H7 (cell line): ENCODE measurements around the gene CCDC83. TPM values are rescaled to one million over a fixed set of nuclear protein-coding genes. Genes with fewer than 3 reads are reported as not detected.

Experiments used
- DNase-seq: peaks from one replicate; pipeline ENCODE4 v3.0.0; 2012
- H3K27me3 ChIP-seq: 2 replicates; pipeline ENCODE4 v1.6.0; 2011; ENCODE audit warnings: mild to moderate bottlenecking, low read length; ENCODE audit not compliant: control insufficient read depth, insufficient read depth
- H3K36me3 ChIP-seq: replicated peaks from 2 replicates; pipeline ENCODE4 v1.5.1; 2011; ENCODE audit warnings: low read length; ENCODE audit not compliant: control insufficient read depth, insufficient read depth
- H3K4me3 ChIP-seq: 2 replicates; pipeline ENCODE4 v1.5.1; 2011; ENCODE audit warnings: low read depth, mild to moderate bottlenecking, control low read depth, low read length, moderate library complexity; ENCODE audit not compliant: insufficient read depth
- total RNA-seq: library from RNA; depleted of rRNA; stranded (reverse); fragments of >200 nt; shearing (Covaris generic); gene quantifications from 2 replicates; pipeline ENCODE4 v1.2.3, GENCODE V29; 2014; rRNA removed

Gene CCDC83
- total RNA-seq: not detected in 2 replicates

- DNase-seq: no peak
- Histone ChIP-seq H3K4me3 (peak within 1 kb of the TSS; percentile 50), H3K27me3 (no peaks in the 10 kb centered on the region; the same call in 1 of the 2 replicates), H3K36me3 (no peaks in the 10 kb centered on the region)
Observed at GRCh38 chr11:85855341-85855656, at the start of gene CCDC83. Gene CCDC83 (plus strand): TSS chr11:85855383. CDS start chr11:85865124, 9,741 bp downstream.

- Histone ChIP-seq H3K36me3 (no peaks in the 10 kb centered on the region), H3K27me3 (peaks cover 6% of the 10 kb centered on the region), H3K4me3 (no peak overlapping the region)
- no peak for DNase-seq
Observed at GRCh38 chr11:85805387-85805786, 49.8 kb upstream of the CCDC83 start.

- DNase-seq: no peak
- peaks cover 11% of the 10 kb centered on the region for H3K27me3 ChIP-seq
- no peaks in the 10 kb centered on the region for H3K36me3 ChIP-seq
- H3K4me3 ChIP-seq: no peak overlapping the region
Observed at GRCh38 chr11:85806016-85806415, 49.2 kb upstream of the CCDC83 start.

- Histone ChIP-seq H3K27me3 (peaks cover 15% of the 10 kb centered on the region), H3K36me3 (no peaks in the 10 kb centered on the region), H3K4me3 (no peak overlapping the region)
- DNase-seq: no peak
Observed at GRCh38 chr11:85806876-85807275, 48.3 kb upstream of the CCDC83 start.

GRCh38 chr11:85809191-85809590 is 46.0 kb upstream of the CCDC83 start:
- no peaks in the 10 kb centered on the region for H3K36me3 ChIP-seq

GRCh38 chr11:85809863-85810262 is 45.3 kb upstream of the CCDC83 start:
- Histone ChIP-seq H3K36me3 (no peaks in the 10 kb centered on the region), H3K4me3 (peak overlapping the region; percentile 74; the same call in 1 of the 2 replicates), H3K27me3 (peaks cover 29% of the 10 kb centered on the region)
- peak; percentile 43 for DNase-seq

More at GRCh38 chr11:85809191-85809590, 46.0 kb upstream of the CCDC83 start:
- Histone ChIP-seq H3K4me3 (no peak overlapping the region), H3K27me3 (peaks cover 29% of the 10 kb centered on the region)
- no peak for DNase-seq

DNA sequence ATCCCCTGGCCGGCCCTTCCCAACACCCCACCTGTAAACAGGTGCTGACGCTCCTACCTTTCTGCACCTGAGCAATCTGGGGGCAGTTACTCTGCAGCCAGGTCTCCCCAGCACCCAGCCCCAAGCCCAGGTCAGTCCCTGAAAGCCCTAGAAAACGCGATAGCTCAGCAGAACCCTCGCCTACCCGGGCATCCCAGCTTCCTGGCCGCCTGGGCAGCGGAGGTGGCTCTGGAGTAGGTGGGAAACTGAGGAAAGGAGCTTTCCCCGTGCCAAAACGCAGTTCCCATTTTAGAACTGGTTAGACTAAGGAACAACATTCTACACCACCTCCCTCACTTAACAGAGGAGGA is 44.7 kb upstream of the CCDC83 start:
- peak overlapping the region; percentile 74 for H3K4me3 ChIP-seq
- H3K36me3 ChIP-seq: no peaks in the 10 kb centered on the region
- peak; percentile 40 for DNase-seq
- H3K27me3 ChIP-seq: peaks cover 29% of the 10 kb centered on the region

GRCh38 chr11:85810871-85811611 is 44.1 kb upstream of the CCDC83 start, which contains the start of gene SYTL2:
Gene SYTL2 (minus strand): TSS chr11:85811141. CDS start chr11:85757725, 53,416 bp downstream.
- Histone ChIP-seq H3K4me3 (peak within 1 kb of the TSS; percentile 74), H3K27me3 (peaks cover 29% of the 10 kb centered on the region), H3K36me3 (no peaks in the 10 kb centered on the region)
- DNase-seq: peak; percentile 95

GRCh38 chr11:85811624-85812023 is 43.6 kb upstream of the CCDC83 start:
- Histone ChIP-seq H3K4me3 (peak overlapping the region; percentile 58), H3K36me3 (no peaks in the 10 kb centered on the region), H3K27me3 (peaks cover 29% of the 10 kb centered on the region)
- no peak for DNase-seq

DNA sequence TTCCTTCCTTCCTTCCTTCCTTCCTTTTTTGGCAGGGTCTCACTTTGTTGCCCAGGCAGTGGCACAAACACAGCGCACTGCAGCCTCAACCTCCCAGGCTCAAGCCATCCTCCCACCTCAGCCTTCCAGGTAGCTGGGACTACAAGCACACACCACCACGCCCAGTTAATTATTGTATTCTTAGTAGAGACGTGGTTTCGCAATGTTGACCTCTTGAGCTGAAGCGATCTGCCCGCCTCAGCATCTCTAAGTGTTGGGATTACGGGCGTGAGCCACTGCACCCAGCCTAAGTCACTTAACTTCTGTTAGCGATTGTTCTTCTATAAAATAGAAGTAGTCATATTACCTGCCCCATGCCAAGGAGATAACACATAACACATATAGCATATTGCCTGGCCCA is 41.5 kb upstream of the CCDC83 start:
- DNase-seq: no peak
- Histone ChIP-seq H3K36me3 (no peaks in the 10 kb centered on the region), H3K27me3 (peaks cover 29% of the 10 kb centered on the region), H3K4me3 (no peak overlapping the region)

GRCh38 chr11:85815186-85815931 is 39.8 kb upstream of the CCDC83 start:
- no peak for DNase-seq
- Histone ChIP-seq H3K36me3 (no peaks in the 10 kb centered on the region), H3K27me3 (peaks cover 23% of the 10 kb centered on the region), H3K4me3 (no peak overlapping the region)

DNA sequence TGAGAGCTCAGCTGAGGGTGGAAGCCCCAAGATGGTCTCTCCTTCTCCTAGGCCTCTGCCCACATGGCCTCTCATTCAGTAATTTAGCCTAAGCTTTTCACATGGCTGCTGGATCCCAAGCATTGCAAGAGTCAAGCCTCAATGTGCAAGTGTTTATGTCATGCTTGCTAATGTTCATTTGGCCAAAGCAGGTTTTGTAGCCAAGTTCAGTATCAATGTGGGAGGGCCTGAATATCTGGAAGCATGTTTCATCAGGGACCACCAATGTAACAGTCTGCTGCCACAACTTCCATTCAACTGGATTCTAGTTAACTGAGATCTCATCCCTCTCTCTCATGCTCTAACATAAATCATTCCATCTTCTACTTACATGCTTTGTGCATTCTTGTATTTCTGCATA is 35.7 kb upstream of the CCDC83 start:
- no peaks in the 10 kb centered on the region for H3K36me3 ChIP-seq
- H3K4me3 ChIP-seq: no peak overlapping the region
- no peak for DNase-seq
- H3K27me3 ChIP-seq: no peaks in the 10 kb centered on the region

DNA sequence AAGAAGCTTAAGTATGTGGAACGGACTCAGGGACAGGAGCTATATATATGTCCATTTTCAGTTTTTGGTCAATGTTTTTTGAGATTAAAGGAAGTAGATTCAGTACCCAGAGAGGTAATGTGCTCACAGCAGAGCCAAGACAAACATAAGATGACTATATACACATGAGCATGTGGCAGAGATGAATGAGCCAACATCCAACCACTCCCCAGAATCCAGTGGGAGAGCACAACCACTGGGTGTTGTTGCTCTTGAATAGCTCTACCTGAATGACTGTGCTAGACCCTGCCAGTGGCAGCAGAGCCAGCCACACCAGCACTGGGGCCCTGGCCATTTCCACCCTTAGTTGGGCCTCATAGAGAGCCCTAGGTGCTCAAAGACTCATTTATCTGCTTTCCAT is 33.5 kb upstream of the CCDC83 start:
- Histone ChIP-seq H3K27me3 (no peaks in the 10 kb centered on the region), H3K36me3 (no peaks in the 10 kb centered on the region), H3K4me3 (no peak overlapping the region)
- no peak for DNase-seq

DNA sequence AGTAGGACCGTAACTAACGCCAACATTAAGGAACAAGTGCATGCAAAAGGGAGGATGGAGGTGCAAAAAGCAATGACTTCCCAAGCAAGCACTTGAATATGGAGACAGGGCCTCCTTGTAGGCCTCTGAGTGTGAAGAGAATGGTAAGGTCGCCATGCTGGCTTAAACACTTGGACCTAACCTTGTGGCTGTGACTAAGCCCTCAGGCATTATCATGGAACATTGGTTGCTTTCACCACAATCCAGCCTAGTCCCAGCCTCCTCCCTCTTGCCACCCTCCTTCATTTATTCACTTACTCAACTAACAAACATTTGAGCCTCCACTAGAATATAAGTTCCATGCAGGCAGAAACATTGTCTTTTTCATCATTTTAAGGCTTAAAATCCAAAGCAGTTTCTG is 32.4 kb upstream of the CCDC83 start:
- no peak for DNase-seq
- H3K4me3 ChIP-seq: no peak overlapping the region
- H3K36me3 ChIP-seq: no peaks in the 10 kb centered on the region
- H3K27me3 ChIP-seq: no peaks in the 10 kb centered on the region

GRCh38 chr11:85823816-85824215 is 31.4 kb upstream of the CCDC83 start:
- Histone ChIP-seq H3K27me3 (no peaks in the 10 kb centered on the region), H3K4me3 (no peak overlapping the region), H3K36me3 (no peaks in the 10 kb centered on the region)
- DNase-seq: no peak
